Ramos (cell line): ENCODE data around the gene PMEL.
"Not testable (repeated sequence)": the region's sequence is repeated elsewhere in the genome, so short reads cannot be mapped to it uniquely, and the experiment has no call there.

Source experiments
- in situ Hi-C: fragments of 300-500 bp; cut with MboI; formaldehyde crosslinking; loops from one replicate; pipeline ENCODE4 v1.14.3; 2022; ENCODE audit warnings: low sequenced_read_pairs; ENCODE audit not compliant: unreplicated experiment

PMEL gene

DNA sequence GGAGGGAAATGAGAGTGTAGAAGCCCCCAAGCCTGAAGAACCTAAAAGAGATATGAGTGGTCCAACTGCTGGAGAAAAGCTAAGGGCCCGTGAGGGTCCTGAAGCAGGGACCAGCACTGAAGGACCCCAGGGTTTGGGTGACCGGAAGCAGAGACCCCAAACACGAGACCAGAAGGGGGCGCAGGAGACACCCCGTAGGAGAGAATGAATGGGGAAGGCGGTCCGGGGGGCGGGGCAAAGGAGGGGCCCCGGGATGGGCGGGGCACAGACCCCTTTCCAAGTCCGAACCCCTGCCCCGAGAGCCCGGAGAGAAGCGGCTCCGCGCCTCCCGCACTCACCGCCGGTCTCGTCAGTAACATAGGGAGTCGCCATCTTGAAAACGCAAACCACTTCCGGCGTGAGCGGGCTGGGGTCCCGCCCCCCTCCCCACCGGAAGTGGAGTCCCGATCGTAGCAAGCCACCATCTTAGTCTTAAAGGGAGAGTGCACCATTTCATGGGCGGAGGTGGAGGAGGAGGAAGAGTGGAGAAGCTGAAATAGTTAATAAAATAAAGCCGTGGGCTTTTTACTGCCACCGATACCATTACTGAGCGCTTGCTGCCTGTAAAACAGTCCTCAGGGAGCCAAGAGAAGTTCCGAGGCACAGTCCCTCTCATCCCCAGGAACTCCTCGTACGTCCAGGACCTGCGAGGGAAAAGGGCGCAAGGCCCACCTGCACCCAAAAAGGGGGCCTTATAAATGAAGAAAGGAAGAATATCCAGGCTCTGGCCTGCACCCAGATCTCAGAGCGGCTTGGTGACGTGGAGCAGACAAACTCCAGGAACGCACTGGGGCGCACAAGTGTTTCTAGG is 38.9 kb downstream of the PMEL start:
- in situ Hi-C loops: no loop called here

DNA sequence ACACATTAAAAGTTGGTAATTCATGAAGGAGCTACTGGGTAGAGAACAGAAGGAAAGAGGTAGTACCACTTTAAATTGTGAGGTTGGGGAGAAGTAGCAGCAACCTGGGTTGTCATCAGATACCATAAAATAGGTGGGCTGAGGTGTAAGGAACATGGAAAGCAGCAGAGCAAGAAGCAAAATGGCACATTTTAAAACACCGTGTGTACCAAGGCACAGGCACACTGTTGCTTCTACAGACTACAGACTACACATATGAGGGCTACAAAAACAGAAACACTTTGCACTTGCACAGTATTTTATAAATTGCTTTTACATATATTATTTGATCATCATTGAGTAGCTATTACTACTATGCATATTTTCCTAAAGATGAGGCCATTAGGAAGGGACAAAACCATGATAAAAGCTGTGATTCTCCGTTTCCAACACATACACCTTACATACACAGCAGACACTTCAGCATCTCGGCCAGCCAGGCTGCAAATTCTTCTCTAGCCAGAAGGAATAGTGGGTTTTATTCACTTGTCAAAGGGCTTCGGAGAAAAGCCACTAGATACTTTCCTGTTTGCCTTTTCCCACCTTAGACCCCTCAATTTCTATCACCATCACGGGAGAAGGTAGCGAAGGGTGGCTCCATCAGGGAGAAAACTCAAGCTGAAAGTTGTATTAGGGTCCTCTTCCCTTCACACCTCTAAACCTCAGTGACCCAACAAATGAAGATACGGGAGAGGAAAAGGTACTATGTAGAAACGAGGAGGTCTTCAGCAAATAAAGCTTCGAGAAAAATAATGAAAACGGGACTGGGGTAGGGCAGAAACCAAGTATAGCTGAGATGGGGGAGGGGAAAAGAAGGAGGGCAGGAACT is 39.7 kb downstream of the PMEL start:
- in situ Hi-C loops: no loop called here

DNA sequence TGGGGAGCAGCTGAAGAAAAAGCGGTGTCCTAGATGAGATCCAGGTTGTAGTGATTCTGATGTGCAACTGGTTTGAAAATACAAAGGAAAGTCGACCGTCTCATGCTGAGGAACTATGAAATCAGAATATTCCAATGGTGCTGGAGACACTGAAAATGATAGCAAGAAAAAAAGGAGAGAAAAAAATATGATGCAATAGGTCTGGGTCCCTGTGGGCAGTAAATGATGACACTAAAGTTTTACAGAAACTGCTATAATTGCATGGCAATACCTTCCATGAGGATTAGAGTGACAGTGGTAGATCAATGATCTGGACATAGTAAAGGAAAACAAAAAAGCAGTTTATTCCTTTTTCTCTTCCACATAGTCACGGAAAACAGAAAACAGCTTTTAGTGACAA is 40.5 kb downstream of the PMEL start:
- in situ Hi-C loops: no loop called here

DNA sequence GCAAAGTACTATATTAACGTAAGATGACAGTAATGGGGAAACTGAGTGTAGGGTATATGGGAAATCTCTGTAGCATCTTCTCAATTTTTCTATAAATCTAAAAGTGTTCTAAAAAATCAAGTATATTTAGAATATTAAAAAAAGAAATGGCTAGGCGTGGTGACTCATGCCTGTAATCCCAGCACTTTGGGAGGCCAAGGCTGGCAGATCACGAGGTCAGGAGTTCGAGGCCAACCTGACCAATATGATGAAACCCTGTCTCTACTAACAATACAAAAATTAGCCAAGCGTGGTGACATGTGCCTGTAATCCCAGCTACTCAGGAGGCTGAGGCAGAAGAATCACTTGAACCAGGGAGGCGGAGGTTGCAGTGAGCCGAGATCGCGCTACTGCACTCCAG is 42.2 kb downstream of the PMEL start:
- in situ Hi-C loops: not testable (repeated sequence)

DNA sequence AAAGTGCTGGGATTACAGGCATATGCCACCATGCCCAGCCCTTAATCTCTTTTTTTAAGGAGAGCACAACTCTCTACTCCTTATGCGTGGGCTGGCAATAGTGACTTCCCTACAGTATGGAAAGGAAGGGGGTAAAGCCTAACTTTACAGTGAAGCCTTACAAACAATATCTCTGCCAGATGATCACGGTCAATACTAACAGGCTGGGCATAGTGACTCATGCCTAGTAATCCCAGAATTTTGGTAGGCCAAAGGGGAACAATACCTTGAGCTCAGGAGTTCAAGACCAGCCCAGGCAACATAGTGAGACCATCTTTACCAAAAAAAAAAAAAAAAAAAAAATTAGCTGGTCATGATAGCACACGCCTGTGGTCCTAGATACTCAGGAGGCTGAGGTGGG is 43.7 kb downstream of the PMEL start:
- in situ Hi-C loops: no loop called here

DNA sequence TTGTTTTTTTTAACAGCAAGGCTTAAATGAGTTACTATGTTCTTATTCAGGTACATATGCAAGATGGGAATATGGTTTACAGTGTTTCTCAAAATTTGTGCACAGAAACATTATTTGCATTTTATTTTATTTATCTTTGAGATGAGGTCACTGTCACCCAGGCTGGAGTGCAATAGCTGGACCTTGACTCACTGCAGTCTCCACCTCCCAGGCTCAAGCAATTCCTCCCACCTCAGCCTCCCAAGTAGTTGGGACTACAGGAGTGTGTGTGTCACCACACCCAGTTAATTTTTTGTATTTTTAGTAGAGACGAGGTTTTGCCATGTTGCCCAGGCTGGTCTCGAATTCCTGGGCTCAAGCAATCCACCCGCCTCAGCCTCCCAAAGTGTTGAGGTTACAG is 46.8 kb downstream of the PMEL start:
- in situ Hi-C loops: not testable (repeated sequence)

DNA sequence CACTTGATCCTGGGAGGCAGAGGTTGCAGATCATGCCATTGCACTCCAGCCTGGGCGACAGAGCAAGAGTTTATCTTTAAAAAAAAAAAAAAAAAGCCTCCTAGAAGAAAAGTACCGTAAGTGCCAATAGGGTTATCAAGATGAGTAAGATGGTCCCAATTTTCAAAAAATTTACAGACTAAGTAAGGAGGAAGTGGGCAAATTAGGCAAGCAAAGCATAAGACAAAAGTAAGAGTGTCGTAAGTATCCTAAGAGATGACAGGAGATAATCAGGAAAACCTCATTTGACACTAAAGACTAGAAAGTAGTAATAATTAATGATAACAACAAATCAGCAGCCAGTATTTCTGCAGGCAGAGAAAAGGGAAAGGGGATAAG is 50.4 kb downstream of the PMEL start:
- in situ Hi-C loops: no loop called here

DNA sequence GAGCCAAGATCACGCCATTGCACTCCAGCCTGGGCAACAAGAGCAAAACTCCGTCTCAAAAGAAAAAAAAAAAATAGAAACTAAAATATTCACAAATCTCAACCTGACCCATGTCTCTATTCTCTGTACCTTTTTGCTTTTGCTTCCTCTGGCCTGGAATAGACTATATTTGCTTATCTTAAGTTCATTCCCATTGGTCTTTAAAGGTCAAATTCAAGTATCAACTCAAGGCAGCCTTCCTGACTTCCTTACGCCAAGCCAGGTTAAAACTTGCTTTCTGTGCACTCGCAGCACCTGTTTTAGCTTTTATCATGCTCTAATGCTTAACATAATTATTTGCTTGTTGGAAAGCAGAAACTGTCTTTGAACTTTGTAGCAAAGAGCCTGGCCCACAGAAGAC is 52.9 kb downstream of the PMEL start:
- in situ Hi-C loops: no loop called here

DNA sequence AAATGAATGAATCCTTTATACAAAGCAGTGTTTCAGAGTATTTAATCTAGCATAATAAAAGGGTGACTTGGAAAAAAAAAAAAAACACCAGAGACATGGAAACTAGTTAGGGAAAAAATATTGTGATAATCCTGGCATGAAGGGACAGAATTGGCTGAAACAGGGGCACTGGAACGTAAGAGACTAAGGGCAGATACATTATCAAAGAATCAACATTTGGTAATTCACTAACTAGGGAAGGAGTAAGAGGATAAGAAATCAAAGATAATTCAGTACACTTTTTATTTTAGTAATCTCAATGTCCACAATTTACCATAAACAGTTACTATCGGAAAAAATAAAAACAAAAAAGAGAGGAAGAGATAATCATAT is 56.3 kb downstream of the PMEL start:
- in situ Hi-C loops: no loop called here

DNA sequence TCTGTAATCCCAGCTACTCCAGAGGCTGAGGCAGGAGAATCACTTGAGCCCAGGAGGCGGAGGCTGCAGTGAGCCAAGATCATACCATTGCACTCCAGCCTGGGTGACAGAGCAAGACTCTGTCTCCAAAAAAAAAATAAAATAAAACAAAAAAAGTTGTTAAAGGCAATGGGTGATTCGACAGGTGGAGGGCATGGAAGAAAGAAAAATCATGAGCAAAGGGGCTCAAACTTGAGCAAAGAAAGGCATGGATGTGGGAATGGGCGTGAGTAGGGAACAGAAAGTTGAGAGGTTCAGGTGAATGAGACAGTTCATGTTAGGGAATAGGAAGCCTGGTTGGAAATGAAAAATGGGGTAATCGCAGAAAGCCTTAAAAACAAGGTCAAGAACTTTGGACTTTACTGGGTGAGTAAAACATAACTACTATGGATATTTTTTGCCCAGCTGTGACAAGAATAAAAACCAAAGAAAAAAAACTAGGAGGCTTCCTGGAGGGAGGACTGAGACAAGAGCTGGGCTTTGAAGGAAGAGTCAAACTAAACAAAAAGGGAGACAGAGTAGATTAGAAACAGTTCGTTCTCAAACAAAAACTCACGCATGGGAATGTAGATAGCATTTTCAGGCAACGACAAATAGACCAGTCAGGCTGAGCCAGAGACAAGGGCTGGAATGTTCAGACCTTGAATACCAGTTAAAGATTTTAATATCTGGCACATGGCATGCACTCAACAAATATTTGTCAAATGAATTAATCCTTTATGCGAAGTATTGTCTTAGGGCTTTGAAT is 56.9 kb downstream of the PMEL start:
- in situ Hi-C loops: no loop called here

DNA sequence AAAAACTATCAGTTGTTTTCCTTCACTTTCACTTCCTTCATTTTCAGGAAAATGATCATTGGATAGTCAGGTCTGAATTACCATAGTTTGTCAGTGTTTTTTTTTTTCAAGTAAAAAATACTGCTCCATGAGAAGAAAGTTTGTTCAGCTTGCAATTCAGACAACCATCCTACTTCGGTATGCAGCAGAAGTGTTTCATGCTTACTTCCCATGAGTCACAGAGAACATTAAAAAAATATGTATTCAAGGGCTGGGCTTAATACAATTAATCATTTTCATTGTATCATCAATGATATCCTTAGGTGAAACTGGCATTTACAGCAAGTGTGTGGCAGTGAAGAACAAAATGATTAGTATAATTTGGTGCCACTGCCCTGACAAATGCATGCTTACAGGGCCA is 59.8 kb downstream of the PMEL start:
- in situ Hi-C loops: no loop called here
